Stimulated activated CD4-positive, alpha-beta T cell treated with anti-CD3 and anti-CD28 coated beads, Interleukin-4, amount 100 ng/mL, for 48 hours (primary cell): ENCODE data around the gene CDK13.
"Not testable (repeated sequence)": the region's sequence is repeated elsewhere in the genome, so short reads cannot be mapped to it uniquely, and the experiment has no call there.

Experiments used
- DNase-seq, 2 donors: peaks; one replicate each; pipeline ENCODE4 v3.0.0-alpha.2; 2020; ENCODE audit warnings: low read depth in 2 of 2

The CDK13 gene

GRCh38 chr7:40147371-40148246 is 197.6 kb downstream of the CDK13 start:
- DNase-seq, result no peak

GRCh38 chr7:40148247-40148580 is 198.2 kb downstream of the CDK13 start:
- not testable (repeated sequence) for DNase-seq

GRCh38 chr7:40148671-40149070 is 198.6 kb downstream of the CDK13 start:
- DNase-seq, result no peak
